Loucy (cell line): ENCODE measurements around the gene MVD.
"Not testable (repeated sequence)": the region's sequence is repeated elsewhere in the genome, so short reads cannot be mapped to it uniquely, and the experiment has no call there.

Experiments
- CTCF ChIP-seq: fragments of 200-600 bp; sonication (generic); conservative IDR thresholded peaks from 2 replicates; pipeline ENCODE4 v1.5.1; 2014; ENCODE audit warnings: mild to moderate bottlenecking, antibody characterized with exemption, low read length
- EZH2phosphoT487 ChIP-seq: fragments of 200-600 bp; IDR thresholded peaks from 2 replicates; pipeline ENCODE4 v1.6.1; 2018; ENCODE audit warnings: antibody characterized with exemption, mild to moderate bottlenecking, moderate library complexity, borderline replicate concordance

- not testable (repeated sequence) for TF ChIP-seq CTCF, EZH2phosphoT487
These were observed 6.6 kb upstream of the MVD start for GRCh38 chr16:88669493-88669892.
